Mesenteric fat pad (tissue), 1 donor: ENCODE measurements around the gene NRTN. TPM values are rescaled to one million over a fixed set of nuclear protein-coding genes. Genes with fewer than 3 reads are reported as not detected.

Experiments used
- DNase-seq: peaks from one replicate; pipeline ENCODE4 v3.0.0-alpha.2; 2020; ENCODE audit warnings: low spot score
- total RNA-seq: library from RNA; stranded (reverse); fragmentation: NEBNext Ultra II Directional; extraction: Animal tissue kit (Norgen Biotek cat#: 25700); gene quantifications from one replicate; pipeline ENCODE4 v1.2.1, GENCODE V29; 2021
- donor health status: DM: yes; HTN: yes; CAD: no.

NRTN gene
- total RNA-seq, 1 donor from 2014 or later = 0.42 TPM

GRCh38 chr19:5811117-5811516 lies 6.2 kb downstream of the NRTN start:
- DNase-seq = no peak

GRCh38 chr19:5814123-5814851 lies 9.4 kb downstream of the NRTN start:
- DNase-seq = no peak

DNA sequence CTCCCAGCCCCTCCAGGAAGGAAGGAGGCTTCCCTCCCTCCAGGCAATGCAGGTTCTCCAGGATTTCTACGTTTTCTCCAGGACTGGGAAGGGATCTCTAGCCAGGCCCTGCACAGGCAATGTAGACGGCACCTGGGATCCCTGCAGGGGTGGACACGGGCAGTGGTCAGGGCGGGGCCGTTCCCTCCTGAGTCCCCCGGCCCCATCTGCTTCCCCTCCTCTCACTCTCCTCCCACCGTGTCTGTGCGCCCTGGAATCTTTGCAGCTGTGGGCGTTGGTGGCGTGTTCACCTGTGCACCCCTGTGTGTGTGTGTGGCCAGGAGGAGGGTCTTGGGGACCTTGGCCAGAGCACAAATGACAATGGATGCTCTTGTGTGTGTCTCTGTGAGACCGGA lies 10.0 kb downstream of the NRTN start:
- DNase-seq = no peak

- DNase-seq = no peak
These were observed 12.4 kb downstream of the NRTN start for GRCh38 chr19:5817218-5817617.

- no peak for DNase-seq
These were observed 13.7 kb downstream of the NRTN start for GRCh38 chr19:5818594-5818993.

GRCh38 chr19:5820785-5821184 lies 15.9 kb downstream of the NRTN start:
- no peak for DNase-seq

- no peak for DNase-seq
These were observed 16.8 kb downstream of the NRTN start for GRCh38 chr19:5821521-5822180.

GRCh38 chr19:5822181-5822844 lies 17.4 kb downstream of the NRTN start:
- DNase-seq = no peak

- no peak for DNase-seq
These were observed 18.9 kb downstream of the NRTN start for GRCh38 chr19:5823579-5824281.

DNA sequence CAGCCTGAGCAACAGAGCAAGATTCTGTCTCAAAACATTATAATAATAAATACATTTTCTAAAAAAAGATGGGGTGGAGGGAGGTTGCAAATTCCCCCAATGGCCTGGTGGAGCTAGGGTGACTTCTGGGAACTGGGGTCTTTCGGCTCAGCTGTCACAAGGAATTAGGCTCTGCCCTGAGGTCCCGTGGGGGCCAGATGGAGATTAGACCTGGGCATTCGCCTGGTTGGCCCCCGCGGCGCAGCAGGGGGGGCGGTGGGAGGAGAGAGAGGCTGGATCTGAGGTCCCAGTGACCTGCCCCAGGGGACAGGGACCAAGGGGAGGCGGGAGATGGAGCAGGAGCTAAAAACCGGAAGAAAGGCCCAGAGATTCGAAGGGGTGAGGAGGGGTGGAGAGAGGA lies 19.9 kb downstream of the NRTN start:
- DNase-seq = no peak

GRCh38 chr19:5825178-5825577 lies 20.3 kb downstream of the NRTN start:
- no peak for DNase-seq

GRCh38 chr19:5826531-5827341 lies 21.9 kb downstream of the NRTN start:
- DNase-seq = no peak

GRCh38 chr19:5827342-5827890 lies 22.5 kb downstream of the NRTN start:
- DNase-seq = no peak

GRCh38 chr19:5827891-5828660 lies 23.2 kb downstream of the NRTN start:
- DNase-seq = peak; percentile 95

- no peak for DNase-seq
These were observed 24.0 kb downstream of the NRTN start for GRCh38 chr19:5828661-5829566.

DNA sequence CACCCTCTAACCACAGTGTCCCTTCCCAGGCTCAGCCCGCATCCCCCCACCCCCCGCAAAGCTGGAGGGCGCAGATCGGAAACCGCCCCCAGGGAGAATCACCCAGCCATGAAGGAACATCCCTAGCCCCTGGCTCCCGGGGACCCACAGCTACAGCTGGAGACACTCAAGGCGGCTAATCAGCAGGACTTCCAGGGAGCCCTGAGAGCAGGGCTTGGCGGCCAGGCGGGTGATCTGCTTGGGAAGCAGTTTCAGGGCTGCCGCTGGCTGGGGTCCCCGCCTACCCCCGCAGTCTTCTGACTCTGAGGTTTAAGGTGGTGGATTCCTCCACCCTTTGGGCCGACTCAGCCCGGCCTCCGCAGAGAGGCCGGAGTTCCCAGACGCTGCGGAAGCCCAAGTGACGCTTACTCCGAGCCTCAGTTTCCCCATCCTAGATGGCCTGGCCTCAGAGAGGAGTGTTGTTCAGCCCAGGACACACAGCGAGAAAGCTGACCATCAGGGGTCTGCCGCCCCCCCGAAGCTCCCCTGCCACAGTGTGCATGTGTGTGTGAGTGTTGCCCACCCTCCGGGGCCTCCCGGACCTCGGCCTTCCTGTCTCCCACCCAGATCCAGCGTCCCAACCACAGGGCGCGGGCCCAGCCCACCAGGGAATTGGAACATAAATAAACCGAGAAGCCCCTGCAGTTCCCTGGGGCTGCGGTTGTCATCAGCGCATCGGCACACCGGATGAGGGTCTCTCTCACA lies 24.9 kb downstream of the NRTN start:
- no peak for DNase-seq

GRCh38 chr19:5831159-5831558 lies 26.3 kb downstream of the NRTN start:
- no peak for DNase-seq

- DNase-seq = no peak
These were observed 27.2 kb downstream of the NRTN start for GRCh38 chr19:5832061-5832460.
